ENCODE data around the gene ONECUT3.

GRCh38 chr19:1752757-1753728, at the start of gene ONECUT3:
- TF ChIP-seq CTCF (conservative IDR thresholded peaks at IDR 0.05) = no peak
- no peak for TF ChIP-seq ZFX (IDR thresholded peaks at IDR 0.05)
